SW 1271 (cell line): ENCODE data around the gene SENP1.

ENCODE experiments used
- DNase-seq, 2 experiments: peaks; one replicate each; lab custom pipeline; 2025; lab: John Stamatoyannopoulos, UW

The SENP1 gene

DNA sequence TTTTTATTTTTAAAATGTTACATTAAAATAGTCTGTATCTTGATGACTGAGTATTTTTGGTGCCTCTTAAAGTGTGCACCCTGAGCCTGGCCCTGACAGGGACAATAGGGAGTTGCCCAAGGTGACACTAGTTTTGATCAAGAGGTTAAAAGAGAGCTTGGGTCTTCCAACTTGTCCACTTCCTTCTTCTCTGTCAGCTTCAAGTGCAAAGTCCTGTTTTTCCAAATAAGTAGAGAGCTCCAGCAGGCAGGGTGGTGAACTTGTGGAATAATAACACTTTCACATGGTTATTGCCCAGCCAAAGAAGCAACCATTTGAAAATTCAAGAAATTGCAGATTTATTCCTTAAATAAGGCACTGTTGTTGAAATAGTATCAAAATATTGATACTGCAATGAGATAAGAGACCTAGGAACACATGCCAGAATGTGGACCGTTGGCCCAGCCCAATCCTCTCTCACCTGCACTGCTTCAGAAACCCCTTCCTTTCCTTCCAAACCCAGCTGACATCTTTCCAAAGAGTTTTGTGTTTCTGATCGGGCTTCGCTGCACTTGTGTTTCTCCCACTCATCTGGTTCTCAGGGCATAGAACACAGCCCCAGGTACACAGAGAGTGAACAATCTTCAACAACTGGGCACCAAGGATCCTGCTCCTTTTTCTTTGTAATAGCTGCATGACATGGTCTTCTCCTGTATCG, 87.8 kb downstream of the SENP1 start:
- DNase-seq, result no peak

DNA sequence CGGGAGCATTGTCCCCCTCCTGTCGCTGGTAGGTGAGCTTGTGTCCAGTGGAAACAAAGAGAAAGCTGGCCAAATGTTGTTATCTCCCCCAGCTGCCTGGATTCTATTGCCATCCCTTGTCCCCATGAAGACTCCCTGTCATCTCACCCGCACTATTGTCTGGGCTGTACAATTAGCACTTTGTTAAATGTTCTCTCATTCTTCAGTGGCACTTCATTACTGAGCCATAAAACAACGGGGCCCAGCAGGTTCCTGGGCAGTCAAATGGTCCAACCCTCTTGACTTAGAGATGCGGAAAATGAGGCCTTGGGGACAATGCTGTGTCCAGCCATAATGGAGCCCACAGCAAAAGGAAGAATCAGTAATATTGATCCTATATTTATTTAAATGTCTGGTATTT, 88.4 kb downstream of the SENP1 start:
- DNase-seq, result no peak

DNA sequence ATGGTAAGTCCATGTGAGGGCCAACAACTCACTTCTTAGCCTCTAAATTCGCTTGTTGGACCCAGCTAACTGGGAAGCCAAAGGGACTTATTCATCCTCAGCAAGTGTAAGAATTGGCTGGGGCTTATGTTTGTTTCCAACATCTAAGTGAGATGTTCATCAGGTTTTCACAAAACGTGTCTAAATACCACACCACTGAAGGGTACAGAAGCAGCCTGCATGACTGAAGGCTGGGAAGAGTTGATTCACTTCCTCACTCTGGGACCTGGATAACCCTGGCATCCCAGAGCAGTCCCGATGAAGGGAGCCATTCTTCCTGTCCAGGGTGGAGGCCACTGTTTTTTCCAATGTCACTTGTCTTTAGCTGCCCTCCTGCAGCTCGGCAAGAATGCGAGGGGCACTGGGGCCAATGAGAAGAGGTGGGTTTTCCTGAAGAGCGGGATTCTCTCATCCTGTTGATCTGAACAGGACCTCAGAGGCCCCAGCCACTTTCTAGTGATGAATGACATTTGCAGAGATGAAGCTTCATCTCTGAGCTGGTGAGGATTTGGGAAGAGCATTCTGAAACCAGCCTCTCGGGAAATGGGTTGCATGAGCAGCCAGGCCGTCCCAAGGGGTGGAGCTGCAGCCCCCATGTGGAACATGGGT, 89.4 kb downstream of the SENP1 start:
- no peak for DNase-seq

DNA sequence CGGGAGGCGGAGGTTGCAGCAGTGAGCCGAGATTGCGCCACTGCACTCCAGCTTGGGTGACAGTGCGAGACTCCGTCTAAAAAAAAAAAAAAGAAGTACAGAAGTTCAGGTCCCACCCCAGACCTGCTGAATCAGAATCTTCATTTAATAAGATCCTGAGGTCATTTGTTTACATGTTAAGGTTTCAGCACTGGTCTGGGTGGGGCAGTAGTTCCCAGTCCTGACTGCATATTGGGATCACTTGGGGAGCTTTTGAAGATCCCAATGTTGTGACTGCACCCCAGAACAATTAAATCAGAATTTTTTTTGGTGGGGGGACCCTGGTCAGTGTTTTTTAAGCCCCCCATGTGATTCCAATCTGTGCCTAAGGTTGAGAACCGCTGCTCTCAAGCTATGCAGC, 89.9 kb downstream of the SENP1 start:
- no peak for DNase-seq

DNA sequence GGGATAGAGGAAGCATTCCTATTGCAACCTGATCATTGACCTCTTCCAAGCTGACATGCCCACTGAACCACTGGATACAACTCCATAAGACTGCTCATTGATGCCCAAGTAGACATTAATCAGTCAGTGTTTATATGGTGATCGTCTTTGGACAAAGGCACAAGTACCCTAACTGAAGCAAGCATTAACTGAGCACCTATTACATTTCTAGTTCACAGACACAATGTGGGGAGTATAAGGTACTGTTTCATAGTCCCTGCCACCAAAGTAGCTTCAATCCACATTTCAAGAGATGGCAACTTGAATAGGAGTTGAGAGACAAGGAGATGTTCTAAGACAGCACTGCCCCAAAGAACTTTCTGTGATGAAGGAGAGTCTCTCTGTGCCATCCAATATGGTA, 90.8 kb downstream of the SENP1 start:
- no peak for DNase-seq

DNA sequence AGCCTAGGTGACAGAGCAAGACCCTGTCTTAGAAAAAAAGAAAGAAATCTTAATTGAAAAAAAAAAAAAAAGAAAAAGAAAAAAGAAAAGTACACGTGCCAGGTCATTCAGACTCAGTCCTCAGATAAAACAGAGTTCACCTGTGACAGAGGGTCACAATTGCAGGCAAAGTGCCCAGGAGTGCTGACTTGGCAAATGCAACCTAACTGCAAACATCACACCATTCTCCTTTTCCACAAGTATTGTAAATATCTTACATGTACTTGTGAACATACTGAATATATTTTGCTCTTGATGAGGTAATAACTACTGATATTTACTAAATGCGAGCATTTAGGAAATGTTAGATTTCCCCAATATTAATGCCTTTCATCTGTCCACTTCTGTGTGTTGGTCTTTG, 92.6 kb downstream of the SENP1 start:
- no peak for DNase-seq

DNA sequence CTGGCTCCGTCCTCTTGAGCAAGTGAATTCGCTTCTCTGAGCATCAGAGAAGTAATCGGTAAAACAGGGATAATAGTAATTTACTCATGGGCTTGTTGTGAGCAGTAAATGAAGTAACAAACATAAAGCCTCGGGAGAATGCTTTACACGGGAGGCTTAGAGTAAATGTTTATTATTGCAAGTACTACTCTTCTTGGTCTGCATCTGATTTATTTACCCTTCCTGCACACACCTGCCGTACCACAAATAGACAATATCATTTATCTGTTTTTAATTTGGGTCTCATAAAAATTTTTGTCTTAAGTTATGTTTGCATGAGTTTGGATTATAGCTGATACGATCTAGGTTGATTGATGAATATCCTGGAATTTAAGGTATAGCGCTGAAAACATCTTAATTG, 93.8 kb downstream of the SENP1 start:
- DNase-seq, result no peak

DNA sequence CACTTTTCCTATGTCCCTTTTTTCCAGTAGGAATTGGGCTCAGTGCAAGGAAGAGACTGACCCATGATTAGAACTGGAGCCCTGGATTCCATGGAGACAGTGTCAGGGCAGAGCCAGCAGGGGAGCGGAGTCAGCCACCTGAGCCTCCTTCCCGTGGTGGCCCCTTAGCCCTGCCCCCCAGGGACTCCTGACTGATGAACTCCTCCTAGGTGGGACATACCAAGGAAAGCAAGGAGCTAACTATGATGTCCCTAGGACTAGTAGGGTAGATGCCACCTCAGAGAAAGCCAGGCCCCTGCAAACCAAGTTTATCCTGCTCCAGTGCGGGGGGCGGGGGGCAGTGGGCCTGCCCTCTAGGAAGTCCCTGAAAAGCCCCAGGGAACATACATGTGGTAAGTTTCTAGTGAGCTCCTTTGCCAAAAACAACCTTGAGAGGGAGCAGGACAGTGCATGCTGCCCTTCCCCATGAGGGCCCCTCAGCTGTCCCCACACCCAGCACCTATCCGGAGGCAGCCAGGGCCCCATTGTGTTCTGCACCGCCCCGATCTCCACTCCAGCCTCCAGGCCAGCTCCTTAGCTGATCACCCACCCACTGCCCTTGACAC, 95.4 kb downstream of the SENP1 start:
- no peak for DNase-seq

DNA sequence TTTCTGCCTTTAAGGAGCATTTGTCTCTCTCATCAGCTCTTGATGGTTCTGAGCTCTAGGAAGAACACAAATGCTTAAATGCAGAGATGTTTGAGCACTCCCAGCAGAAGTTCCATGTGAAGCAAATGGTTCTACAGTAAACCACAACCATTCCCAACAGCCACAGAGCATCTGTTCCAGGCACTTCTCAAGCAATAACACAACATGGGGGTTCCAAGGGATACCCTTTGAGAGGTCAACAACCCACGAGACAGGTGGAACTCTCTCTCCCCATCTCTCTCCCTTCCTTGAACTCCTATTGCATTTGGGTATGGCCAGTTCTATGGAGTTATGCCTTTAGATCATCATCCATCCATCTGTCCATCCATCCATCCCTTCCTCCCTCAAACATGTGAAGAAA, 96.4 kb downstream of the SENP1 start:
- DNase-seq, result no peak

DNA sequence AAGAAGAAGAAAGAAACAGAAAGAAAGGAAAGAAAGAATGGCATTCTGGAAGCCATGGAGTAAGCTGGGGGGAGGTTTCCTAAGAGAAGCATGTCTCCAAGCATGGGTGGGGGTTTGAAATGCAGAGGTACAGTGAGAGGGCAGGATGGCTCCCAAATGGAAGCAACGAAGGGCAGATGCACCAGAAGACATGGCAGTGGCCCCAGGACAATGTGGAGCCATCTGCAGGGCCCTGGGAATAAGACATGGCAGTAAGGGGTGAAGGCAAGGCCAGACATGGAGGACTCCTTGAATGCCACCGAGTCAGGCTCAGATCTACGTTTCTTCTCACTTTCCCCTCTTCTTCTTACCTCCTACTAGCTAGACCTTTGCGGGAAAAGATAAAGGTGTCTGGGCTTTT, 96.9 kb downstream of the SENP1 start:
- DNase-seq, result no peak

DNA sequence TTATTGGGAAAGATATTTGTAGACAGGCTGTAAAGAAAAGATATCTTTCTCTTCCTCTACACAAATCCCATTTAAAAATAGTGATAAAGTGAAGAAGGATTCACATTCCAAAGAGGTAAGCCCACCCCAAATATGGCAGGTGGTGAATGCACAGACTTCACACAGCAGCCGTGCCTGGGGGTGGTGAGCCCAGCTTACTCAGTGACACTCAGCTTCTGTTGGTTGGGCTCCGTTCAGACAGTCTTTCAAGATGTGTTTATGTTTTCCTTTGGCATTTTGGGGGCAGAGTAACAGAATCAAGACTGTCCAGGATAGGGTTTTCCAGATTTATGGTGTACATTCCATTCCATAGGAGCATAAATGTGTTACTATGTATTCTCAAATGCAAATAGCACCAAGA, 97.5 kb downstream of the SENP1 start:
- no peak for DNase-seq

DNA sequence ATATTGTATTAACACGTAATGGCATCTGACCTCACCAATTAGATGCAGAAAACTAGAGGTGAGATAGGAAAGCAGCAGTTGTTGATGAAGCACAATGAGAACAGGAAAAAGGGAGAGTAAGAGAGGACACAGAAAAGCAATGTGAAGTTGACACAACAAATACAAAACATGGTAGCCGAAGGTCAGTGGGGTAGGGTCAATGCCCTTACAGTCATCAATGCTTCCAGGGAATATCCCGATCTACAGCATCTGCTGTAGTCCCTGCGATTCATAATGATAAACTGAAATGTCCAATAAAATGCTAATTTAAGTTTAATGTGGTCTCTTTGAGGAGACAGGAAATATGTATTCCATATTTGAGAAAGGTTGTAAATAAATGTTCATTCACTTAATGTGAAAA, 98.7 kb downstream of the SENP1 start:
- no peak for DNase-seq

DNA sequence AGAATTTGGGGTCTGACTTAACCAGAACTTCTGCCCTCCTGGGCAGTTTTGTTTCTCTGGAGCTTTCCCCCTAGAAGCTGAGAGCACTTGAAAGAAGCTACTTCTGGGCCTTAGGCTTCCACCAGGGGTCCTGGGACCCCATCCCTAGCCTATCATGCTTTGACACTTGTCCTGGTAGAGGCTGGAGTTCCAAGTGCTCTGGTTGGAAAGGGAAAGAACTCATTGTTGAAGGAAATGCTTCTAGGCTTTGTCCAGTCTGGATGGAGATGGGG, 100.2 kb downstream of the SENP1 start:
- no peak for DNase-seq

DNA sequence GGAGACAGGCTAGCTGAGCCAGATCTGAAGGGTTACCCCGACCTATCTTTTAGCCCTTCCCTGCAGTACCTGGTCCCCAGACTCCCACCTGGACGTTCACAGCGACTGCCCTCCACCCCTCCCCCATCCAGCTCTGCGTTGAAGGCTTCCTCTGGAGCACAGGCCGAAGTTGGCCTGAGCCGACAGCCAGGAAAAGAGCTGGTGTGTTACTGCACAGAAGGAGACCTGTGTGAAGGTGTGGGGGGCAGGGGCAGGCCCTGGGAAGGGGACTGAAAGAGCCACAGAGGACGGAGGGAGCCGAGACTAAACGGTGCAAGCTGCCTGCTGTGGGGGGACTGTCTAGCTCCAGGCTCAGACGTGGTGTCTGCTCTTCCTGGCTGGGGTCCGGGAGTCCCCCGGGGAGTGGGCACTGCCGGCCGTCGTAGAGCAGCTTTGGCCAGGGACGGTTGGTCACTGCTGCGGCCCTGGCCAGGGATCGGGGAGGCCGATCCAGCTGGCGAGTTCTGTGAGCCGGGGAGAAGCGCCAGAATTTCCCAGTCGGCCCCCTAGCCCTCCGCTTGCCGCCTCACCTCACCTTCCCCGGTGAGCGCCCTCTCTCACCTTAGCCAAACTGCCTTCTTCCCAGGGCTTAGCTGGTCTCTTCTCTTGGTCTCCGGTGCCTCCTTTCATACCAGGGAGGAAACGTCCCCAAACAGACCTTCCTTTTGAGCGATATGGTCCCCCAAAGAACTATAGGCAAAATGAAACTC, 100.7 kb downstream of the SENP1 start:
- no peak for DNase-seq

DNA sequence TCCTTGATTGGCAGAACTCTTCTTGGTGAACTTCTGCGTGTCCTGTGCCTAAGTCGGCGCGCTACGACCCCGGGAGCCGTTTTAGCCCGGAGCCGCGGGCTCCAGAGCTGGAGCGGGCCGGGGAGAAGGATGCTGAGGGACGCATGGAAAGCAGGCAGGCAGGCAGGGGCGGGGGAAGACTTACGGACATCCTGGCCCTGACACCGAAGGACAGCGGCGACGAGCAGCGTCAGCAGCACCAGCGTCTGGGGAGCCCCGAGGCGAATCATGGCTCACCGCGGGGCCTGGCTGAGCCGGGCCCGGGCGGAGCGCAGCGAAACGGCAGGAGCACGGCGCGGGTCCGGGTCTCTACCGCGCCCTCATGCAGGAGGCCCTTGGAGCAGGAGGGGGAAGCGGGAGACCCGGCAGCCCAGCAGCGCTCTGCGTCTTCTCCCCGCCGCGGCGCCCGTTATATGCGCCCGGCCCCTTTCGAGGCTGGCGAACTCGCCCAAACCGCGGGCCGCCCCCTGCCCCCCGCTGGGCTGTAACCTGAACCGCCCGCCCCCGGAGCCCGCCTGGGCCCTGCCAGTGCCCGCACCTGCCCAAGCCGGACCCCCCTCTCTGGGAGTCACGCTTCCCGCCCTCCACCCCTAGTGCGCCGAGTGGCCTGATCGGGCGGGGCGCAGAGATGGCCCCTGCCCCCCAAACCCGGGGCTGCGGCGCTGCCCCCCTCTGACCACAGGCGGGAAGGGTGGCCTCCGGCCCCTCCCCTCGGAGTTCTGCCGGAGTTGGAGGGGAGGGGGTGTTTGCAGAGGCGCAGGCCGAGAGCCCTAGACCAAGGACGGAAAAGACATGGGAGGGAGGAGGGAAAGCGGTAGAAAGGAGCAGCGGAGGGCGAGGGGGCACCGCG, 101.6 kb downstream of the SENP1 start, which contains the start of gene COL2A1:
COL2A1 (minus strand) TSS at position 424 of the 889 bp plus-strand sequence; CDS start at position 269, 155 bp downstream.
- DNase-seq, result no peak

DNA sequence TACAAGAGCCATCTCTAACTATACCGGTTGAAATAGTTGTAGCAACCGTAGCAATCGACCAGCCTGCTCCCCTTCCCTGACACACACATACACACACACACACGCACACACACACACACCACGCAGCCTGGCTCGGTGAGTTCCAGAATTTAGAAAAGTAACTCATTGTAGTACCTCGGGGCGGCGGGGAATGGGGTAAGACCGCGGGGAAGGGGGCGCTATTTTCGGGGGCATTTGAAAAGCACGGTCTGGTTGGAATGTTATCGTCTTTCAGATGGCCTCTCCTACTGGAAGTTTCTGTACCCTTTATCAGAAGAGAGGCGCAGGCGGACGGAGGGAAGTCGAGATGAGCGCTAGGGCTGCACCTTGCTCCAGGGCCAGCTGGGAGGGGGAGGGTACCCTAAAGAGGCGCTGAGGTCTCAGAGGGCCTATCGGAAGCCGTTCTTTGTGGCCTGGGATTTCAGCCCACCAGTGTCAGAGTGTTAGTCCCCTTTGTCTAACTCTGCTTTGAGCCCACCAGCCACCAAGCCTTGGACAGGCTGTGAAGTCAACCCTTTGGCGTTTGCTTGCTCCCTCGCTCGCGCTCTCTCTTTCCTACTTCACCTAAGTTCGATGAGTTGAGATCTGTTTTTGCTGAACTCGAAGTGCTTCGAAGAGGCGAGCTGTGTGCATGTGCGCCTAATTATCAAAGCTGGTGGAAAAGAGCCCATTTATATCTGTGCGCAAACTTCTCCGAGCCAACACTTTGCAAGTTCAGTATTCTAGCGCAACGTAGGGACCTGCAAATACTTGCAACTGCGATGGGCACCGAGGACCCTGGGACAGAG, 102.4 kb downstream of the SENP1 start:
- no peak for DNase-seq

DNA sequence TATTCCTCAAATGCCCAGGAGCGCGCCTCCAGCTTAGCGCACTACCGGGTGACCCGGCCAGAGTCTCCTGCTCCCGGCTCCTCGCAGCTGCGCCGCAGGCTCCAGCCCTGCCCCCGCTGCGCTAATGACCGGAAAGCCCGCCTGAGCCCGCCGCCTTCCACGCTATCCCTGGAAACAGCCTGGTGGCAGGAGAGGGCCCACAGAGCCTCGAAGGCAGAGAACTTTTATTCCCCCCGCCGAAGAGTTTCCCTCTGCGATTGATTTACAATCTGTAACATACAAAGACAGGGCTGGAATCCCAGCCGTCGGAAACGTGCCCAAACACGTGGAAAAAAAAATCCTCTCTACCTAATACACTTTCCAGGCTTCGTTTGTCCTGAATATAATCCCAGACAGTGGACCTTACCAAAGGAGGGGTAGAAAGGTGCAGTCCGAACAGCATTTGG, 103.1 kb downstream of the SENP1 start:
- no peak for DNase-seq

DNA sequence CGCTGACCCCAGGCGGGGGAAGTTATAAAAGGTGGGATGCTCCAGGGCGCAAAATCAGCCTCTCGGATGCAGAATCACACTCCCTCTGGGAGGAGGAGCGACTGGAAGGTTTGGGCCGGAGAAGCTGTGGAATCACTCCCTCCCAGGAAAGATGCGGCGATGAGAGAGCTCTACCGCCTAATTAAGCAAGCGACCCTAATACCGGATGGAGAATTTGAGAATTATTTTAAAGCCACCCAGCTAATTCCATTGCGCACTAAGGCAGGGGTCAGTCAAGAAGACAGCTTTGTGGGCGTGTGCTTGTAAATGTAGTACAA, 103.5 kb downstream of the SENP1 start:
- DNase-seq, result no peak

DNA sequence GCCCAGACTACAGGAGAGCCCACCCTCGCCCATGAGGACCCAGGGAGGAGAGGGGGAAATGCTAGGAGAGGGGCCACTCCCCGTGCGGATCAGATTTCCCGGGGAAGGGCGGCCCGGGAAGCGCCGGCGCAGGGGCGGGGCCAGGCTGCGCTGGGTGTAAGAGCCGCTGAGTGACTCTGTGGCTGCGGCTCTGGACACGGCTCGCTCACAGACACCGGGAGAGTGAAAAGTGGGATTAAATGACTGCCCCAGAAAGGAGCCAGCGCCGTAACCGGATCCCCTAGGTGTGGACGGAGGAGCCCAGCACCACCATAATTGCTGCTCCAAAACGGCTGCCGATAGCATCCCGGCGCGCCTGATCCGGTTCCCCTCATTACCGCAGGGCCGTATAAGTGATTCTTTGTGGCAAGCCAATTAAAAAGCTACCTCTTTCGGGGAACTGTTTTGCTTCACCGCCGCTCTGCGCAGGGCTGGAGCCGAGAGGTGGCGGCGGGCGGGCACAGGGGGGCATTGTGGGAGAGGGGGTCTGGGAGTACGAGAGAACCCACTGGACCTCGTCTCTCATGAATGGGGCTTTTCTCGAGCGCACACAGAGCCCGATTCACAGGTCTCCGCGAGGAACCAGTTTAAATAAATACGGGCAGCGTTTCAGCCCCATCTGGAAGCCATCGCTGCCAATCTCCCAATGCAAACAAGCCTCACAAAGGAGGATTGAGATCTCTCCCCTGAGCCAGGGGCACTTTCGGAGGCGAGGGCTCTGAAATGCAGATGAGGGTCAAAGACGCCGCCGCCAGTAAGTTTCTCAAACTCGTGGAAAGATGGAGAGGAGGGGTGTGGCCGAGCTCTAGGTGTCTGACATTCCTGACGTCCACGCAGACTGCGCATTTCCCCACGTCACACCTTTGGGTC, 104.1 kb downstream of the SENP1 start:
- DNase-seq, result peak in 1 of 2 experiments; percentile 10

DNA sequence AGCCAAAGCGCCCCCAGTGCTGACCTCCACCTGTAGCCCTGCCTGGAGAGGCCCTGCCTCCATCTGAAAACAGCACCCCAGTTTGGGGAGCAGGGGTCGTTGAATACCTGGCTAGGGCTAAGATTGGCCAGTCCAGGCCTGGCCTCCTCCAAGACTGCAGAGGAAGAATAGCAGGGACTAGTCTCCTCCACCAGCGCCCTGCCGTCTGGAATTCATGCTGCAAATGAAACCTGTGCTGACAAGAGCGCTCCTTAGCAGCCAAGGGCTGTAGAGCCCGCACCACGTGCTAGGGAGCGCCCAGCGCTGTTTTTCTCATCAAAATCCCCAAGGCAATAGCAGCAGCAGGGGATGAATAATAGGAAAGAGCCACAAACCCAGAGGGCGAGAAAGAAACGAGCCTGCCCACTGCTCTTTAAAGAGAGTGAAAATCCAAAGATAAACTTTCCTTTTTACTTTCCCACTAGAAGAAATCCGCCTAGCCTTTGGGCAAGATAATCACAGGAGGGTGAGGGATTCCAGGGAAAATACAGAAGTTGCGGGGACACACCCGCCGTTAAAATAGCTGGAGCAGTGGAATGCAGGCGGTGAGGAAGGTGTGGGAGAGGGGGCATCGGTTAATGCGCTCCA, 104.9 kb downstream of the SENP1 start:
- no peak for DNase-seq
